GM18517 (cell line): Measurements from ENCODE around the gene ERAP2.

Experiments
- ATAC-seq: cut with Tn5 transposase; IDR thresholded peaks from one replicate; pipeline ENCODE4 v1.9.1; 2021; ENCODE audit warnings: mild to moderate bottlenecking, moderate library complexity; ENCODE audit not compliant: unreplicated experiment

The ERAP2 gene

DNA sequence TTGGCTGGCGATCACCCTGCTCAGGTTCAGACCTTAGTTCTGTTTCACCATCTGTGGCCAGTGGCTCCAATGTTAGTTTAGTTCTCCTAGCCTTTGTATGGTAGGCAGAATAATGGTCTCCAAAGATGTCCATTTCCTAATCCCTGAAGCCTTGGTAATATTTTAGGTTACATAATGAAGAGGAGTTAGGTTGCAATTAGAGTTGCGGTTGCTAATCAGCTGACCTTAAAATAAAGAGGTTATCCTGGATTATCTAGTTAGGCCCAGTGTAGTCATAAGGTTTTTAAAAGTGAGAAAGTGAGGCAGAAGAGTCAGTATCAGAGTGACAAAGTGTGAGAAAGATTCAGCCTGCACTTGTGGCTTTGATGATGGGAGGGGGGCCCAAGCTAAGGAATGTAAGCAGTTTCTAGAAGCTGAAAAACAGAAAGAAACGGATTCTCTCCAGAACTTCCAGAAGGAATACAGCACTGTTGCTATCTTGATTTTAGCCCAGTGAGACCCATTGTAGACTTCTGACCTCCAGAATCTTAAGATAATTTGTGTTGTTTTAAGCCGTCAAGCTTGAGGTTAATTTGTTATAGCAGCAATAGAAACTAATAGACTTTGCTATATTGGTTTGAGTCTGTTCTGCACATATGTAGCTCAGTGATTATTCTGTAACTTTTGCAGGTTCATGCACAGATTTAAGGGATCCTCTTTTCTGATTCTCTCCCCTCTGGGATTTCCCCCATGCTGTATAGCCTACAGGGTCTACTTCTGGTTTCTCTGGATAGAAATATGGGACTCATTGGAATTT is 81.2 kb downstream of the ERAP2 start:
- ATAC-seq, result peak; percentile 41

DNA sequence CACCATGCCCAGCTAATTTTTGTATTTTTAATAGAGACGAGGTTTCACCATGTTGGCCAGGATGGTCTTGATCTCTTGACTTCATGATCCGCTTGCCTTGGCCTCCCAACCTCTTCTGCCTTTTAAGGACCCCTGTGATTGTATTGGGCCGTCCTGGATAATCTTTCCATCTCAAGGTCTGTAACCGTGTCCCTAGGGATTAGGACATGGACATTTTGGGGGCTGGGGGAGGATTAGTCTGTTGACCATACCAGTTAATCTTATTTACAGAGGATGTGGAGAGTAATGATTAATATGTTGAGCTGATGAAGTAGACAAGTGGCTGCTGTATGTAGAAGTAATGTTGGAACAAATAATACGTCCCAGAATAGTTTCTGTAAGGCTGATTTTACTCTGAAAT is 82.7 kb downstream of the ERAP2 start:
- no peak for ATAC-seq

DNA sequence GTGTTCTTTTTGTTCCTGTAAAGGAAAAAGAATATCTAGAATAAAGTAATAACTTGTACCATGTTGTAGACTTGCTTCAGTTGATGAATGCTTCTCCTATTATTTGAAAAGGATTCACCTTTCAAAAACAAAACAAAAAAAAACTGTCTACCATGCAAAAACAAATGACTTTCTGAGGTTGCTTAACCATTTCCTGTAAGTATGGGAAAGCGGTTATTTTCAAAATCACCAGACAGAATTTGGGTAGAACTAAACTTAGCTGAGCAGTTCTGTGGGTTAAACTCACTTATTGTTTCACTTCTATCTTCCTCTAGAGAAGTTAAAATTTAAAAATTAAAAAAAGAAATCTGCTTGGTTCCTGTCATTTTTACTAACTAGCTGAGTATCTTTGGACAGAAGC is 84.8 kb downstream of the ERAP2 start:
- ATAC-seq, result peak; percentile 63

- ATAC-seq, result no peak
These were observed 86.3 kb downstream of the ERAP2 start for GRCh38 chr5:96962540-96962991.

DNA sequence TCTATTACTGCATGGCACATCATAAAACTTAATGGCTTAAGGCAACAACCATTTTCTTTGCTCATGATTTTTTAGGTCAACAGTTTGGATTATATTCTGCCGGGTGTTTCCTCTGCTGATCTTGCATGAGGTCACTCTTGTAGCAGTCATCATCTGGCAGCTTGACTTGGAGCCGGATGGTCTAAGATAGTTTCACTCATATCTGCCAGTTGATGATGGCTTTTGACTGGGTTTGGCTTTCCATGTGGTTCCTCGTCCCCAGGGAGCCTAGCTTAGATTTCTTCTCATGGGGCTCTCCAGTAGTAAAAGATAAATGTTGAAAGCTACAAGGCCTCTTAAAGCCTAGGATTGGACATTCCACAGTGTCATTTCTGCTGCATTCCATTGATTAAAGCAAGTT is 87.0 kb downstream of the ERAP2 start:
- ATAC-seq, result no peak

- ATAC-seq, result no peak
These were observed 90.5 kb downstream of the ERAP2 start for GRCh38 chr5:96966801-96967200.

GRCh38 chr5:96967400-96967799 is 91.1 kb downstream of the ERAP2 start:
- no peak for ATAC-seq

DNA sequence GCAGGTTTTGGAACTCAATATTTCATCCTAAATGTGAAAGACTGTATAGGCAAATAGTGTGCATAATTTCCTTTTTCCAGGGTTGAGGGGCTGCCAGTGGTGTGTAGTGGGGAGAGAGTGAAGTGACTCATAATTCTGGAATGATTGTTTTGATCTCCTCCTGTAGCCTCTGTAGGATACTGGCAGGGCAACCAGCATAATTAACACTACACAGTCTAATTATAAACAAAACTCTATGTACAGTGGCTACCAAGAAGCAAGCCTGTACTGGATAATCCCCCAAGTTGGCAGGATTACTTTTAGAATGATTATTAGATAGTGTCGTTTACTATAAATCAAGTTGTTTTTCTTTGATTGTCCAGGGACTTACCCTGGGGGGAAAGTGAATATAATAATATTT is 91.8 kb downstream of the ERAP2 start:
- no peak for ATAC-seq

- no peak for ATAC-seq
These were observed 92.3 kb downstream of the ERAP2 start for GRCh38 chr5:96968614-96969013.
